Inferior parietal cortex (tissue), 1 donor: ENCODE results near the gene FAM47A.

ENCODE experiments used
- DNase-seq: peaks from one replicate; pipeline ENCODE4 v3.0.0-alpha.2; 2016; ENCODE audit errors: extremely low spot score

FAM47A gene

DNA sequence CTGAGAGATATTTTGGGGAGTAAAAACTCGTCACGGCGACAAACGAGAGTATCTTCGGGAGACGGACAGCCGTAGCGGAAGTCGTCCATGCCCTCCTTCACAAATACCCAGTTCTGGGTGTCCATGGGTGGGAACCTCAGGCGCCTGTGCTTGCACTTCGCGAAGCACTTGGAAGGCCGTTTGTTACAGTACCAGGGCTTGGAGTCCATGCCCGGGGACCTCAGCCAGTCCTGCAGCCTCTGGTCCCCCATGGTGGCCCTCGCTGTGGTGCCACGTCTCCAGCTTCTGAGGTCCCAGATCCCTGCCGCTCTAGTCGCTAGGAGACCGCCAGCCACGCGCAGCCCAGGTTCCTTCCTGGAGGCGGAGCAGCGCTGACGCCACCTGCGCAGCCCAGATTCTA is at the start of gene FAM47A:
Gene FAM47A, minus strand, starts transcription at position 287 of the 400 bp plus-strand sequence. Its CDS starts 36 bp downstream, at position 251.
- DNase-seq: no peak

DNA sequence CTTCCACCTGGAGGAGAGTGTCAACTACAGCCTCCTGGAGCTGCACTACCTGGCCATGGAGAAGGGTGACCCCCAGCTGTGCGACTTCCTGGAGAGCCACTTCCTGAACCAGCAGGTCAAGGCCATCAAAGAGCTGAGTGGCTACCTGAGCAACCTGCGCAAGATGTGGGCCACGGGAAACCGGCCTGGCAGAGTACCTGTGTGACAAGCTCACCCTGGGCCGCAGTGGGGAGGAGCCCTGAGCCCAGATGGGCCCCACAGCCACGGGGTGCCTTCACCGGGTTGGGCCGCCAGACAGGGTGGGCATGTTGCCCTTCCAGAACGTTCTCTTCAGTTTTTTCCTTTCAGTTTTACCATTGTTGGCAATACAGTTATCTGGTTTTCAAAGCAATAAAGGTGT is 15.2 kb upstream of the FAM47A start:
- DNase-seq: no peak

DNA sequence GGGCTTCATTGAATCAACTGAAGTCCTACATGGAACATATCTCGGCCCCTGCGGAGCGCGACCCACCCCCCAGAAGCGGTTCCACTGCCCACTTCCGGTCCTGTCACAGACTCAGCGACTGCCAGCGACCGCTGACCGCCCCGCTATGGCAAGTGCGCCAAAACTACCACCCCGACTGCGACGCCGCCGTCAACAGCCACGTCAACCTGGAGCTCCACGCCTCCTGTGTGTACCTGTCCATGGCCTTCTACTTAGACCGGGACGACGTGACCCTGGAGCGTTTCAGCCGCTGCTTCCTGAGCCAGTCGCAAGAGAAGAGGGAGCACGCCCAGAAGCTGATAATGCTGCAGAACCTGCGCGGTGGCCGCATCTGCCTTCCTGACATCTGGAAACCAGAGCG is 14.8 kb upstream of the FAM47A start:
- DNase-seq: no peak

GRCh38 chrX:34144246-34144645 is 12.1 kb upstream of the FAM47A start:
- no peak for DNase-seq

DNA sequence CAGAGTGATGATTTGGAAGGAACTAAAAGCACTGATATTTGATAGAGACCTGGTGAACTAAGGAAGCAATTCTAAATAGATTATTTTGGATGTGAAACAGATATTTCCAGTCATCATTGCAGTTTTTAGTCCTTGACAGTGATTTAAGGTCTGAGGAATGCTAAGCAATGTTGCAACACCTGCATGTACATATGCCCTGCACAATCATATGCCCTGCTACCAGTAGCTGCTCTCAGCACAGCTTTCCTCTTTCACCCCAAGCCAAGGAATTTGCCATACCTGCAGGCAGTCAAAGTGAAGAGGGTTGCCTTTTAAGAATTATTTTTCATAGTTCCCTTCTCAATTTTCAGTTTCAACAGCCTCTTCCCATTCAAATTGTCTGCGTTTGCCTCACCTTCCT is 8.7 kb upstream of the FAM47A start:
- DNase-seq: no peak

GRCh38 chrX:34130980-34131744 is 952 bp downstream of the FAM47A start:
- DNase-seq: no peak

DNA sequence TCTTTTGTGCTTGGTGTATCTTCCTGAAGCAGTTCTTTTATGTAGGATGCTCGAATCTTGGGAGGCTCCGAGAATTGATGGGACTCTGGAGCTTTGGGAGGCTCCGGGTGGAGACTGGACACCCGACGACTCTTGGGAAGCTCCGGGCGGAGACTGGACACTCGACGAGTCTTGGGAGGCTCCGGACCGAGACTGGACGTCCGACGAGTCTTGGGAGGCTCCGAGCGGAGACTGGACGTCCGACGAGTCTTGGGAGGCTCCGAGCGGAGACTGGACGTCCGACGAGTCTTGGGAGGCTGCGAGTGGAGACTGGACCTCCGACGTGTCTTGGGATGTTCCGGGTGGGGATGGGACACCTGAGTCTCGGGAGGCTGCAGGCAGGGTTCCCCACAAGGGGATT is 1.6 kb downstream of the FAM47A start:
- DNase-seq: no peak

DNA sequence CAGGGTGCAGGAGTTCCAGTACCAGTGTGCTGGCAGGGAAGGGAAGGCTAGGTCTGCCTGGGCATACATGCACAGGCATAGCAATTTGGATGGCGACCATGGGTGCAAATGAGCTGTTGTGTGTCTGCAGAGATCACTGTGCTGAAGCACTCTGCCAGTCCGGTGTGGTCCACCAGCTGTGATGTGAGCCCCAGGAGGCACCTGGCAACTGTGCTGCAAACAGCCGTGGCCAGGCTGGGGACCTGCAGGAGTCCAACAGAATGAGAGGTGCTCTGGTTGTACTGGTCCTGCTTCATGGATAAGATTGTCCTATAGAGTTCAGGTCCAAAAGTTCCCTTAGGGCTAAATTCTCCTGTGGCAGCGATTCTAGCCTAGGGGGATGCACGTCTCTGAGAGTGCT is 6.1 kb downstream of the FAM47A start:
- no peak for DNase-seq

- DNase-seq: no peak
Observed at GRCh38 chrX:34119122-34119521, 13.0 kb downstream of the FAM47A start.

DNA sequence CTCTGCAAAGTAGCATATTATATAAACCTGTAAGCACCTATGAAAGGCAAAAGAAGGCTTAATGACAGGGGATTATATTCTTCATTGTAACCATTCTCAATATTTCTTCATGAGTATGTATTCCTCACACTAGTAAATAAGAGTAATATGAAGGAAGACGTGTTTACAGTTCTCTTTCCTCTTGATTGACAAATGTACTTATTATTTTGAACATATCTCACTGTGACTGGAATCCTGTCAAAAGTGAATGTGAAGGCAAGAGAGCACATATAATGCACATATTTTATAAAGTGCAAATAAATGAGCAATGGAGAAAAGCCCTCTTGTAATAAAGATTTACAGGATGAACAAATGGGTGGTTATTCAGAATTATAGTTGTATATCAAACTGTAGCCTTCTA is 19.7 kb downstream of the FAM47A start:
- no peak for DNase-seq
